ENCODE measurements around the gene PTRH2.
A peak's percentile ranks its signal among the peaks of the same experiment; 100 is the strongest.
"Not testable (repeated sequence)": the region's sequence is repeated elsewhere in the genome, so short reads cannot be mapped to it uniquely, and the experiment has no call there.

PTRH2 gene

DNA sequence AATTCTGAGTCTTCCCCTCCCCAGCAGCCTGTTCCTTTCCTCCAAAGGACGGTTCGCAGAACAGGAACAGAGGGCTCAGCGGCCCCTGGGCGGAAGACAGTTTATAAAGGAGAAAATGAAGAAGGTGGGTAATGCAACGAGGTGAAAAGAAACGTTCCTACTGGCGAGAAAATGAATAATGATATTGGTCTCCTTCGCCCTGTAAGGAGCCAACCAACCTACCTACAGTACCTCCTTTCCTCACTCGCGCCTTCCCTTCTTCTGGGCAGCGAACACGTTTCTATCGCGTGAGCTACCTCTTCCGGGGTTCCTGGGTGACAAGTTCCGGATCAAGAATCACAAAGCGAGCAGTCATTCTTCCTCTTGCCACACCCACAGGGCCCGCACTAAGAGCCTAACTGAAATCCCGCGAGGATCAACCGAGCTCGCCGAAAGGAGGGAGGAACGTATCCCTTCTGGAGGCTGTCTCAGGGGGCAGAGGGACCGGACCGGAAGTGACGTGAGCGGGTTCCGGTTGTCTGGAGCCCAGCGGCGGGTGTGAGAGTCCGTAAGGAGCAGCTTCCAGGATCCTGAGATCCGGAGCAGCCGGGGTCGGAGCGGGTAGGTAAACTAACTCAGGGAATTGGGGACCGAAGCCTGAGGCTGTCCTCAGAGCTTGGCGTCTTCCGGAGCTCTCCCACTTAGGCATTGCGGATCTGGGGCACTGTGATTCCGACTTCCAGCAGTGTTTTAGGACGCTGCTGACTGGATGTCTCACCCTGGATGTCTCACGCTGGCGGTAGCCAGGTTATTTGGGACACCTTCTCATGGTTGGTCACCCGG lies at the start of gene PTRH2, which contains the start of gene VMP1:
PTRH2 (minus strand) TSS at position 282 of the 822 bp plus-strand sequence. CDS start 9,452 bp downstream, outside the sequence.
VMP1 (plus strand) TSS at position 506 of the 822 bp plus-strand sequence. CDS start 23,793 bp downstream, outside the sequence.
- peak; percentile 93 to 94 for DNase-seq

DNA sequence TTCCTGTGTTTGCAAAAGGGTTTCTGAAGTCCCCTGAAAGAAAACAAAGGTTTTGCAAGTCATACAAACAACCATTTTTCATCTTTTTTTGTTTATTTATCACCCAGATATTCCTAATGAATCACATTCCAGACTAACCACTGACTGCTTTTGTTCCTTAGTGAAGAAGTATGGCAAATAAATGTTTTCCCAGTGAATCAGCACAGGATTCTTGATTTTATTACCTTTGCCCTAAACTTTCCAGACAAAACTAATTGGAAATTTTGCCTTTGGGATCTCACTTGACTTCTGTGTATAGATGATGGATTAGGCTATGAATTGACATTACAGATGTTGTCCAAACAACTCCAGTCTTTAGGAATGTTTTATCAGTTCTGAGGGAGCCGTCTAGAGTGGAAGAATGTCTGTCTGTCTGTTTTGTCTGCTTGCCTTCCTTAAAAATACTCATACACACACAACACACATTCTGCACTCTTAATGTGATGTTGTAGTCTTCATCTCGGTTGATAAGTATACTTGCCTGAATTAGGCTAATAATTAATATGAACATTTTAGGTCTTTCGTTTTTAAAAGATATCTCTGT lies 49.1 kb upstream of the PTRH2 start:
- no peak for DNase-seq

- DNase-seq = not testable (repeated sequence)
Measured at GRCh38 chr17:59755069-59755468, 47.8 kb upstream of the PTRH2 start.

DNA sequence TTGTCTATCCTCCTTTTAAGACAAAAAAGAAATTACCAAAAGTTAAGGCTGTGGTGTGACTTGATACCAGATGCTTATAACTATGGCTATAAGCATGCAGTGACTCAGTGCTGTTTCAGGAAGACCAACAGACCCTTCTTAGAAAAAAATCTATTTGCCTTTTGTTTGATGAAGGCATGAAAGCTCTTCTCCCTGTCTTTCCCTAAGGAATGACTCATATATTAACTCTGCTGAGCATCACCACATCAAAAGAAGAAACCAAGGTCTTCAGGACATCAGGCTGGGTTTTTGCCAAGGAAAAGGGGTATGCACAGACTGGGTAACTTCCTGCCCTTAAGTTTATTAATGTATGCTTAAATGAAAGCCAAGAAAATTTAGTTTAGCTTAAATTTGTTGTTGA lies 47.3 kb upstream of the PTRH2 start:
- no peak for DNase-seq

DNA sequence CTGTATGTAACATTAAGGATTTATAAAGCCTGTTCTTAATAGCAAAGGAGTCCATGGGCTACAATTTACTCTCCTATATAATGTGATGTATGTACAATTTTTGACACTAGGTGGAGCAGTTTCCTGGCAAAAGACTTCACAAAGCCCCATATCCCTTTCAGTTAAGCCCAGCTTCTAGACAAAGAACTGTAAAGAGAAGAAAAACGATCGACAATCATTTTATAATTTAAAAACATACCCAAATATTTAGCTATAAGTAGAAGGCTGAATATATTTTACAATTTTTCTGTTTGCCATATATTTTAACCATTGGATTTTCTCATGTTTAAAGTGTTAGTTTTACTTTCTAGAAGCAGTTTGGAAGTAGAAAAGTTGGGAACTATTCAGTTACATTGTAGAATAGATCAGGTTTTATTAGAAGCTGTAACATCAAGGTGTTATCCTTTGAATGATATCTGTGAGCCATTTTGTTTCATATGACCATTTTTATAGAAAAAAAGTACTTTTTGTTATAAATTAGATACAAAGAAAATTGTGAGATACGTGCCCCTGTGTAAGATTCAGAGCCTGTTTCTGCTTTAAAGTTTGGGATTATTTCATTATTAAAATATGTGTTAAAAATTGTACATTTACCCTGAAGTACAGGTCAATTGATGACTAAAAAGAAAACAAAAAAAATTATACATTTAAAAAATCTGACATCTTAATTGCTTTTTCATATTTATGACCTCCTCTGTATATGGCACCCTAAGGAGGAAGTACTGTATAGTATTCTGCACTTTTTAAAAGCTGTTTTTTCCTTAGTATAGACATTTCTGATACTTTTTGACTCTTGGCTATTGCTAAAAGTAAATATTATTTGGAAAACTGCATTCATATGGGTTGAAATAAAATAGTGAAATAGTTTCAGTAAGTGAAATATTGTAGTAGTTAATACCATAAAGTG lies 46.6 kb upstream of the PTRH2 start:
- DNase-seq = peak; percentile 7 to 27

GRCh38 chr17:59752922-59753321 lies 45.7 kb upstream of the PTRH2 start:
- DNase-seq = no peak

DNA sequence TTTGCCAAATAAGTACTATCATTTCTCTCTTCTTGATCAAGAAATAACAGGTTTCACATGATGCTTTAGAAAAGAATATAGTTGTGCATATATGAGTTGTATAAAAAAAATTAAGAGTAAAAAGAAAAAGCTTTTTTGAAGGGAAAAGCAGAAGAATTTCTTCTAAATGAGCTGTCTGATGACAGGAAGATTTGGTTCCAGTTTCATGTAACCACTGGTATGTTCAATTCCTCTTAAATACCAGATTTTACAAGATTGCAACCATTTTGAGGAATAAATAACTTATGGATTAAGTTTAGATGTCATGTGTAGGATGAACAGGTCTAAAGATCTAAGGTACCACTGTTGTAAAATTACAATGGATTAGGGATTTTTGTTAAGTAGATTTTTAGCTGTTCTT lies 45.2 kb upstream of the PTRH2 start:
- no peak for DNase-seq

- no peak for DNase-seq
Measured at GRCh38 chr17:59751955-59752413, 44.8 kb upstream of the PTRH2 start.

DNA sequence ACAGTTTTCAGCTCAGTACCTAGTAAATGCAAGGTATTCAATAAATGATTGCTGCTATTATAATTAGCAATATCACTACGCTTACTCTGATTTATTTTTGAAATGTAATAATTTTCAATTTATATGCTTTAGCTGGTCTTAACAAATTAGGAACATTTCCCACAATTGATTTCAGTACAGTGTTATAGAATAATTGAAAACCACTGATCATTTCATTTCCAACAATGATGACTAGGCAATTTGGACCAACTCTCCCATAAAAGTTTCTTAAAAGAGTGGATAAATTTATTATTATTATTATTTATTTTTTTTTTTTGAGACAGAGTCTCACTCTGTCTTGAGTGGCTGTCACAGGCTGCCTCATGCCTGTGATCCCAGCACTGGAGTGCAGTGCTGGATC lies 41.4 kb upstream of the PTRH2 start:
- no peak for DNase-seq

DNA sequence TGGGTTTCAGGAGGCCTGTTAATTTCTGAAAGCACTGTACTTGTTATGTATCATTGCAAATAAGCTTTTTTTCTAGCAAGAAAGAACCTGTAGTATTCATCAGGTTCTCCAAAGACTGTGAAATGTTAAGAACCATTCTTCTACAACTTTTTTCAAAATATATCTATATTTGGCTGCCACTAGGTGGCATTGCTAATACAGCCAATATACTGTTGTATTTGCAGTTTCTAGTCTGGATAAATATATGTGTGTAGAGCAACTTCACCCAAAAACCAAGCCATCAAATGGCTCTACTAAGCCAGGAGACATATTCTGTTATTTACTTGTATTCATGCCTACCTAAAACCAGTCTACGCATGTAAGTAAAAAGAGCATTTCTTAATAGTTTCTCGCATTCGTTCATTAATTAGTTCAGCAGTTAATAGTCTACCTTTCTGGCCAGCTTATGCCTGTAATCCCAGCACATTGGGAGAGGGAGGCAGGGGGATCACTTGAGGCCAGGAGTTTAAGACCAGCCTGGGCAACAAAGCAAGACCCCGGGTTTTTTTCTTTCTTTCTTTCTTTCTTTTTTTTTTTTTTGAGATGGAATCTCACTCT lies 39.7 kb upstream of the PTRH2 start:
- no peak for DNase-seq

DNA sequence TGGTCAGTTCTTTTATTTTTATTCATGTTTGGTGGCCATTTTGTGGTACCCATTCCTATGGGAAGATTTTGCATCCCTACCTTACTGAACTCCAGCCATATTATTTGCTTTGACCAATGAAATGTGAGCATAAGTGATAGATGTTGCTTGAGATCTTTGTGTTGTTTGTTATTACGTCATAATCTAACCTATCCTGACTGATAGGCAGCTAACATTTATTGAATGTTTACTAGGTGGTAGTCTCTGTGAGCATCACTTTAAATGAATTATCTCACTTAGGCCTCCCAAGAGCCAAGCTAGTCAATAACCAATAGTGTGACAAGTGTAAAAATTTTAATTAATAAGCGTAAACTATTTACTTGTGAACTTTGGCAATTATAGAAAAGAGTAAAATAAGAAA lies 37.8 kb upstream of the PTRH2 start:
- DNase-seq = no peak

DNA sequence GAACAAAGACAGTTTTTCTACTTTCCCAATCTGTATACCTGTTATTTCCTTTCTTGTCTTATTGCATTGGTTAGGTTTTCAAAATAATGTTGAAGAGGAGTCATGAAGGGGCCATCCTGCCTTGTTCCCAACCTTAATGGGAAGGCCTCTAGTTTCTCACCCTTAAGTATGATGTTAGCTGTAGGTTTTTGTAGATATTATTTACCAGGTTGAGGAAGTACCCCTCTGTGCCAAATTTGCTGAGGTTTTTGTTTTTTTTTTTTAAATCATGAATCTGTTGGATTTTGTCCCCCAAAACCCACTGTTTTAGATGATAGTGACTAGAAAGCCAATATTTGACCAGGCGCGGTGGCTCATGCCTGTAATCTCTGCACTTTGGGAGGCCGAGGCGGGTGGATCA lies 36.6 kb upstream of the PTRH2 start:
- no peak for DNase-seq

GRCh38 chr17:59737324-59737723 lies 30.1 kb upstream of the PTRH2 start:
- no peak for DNase-seq

GRCh38 chr17:59734226-59734625 lies 27.0 kb upstream of the PTRH2 start:
- no peak for DNase-seq

DNA sequence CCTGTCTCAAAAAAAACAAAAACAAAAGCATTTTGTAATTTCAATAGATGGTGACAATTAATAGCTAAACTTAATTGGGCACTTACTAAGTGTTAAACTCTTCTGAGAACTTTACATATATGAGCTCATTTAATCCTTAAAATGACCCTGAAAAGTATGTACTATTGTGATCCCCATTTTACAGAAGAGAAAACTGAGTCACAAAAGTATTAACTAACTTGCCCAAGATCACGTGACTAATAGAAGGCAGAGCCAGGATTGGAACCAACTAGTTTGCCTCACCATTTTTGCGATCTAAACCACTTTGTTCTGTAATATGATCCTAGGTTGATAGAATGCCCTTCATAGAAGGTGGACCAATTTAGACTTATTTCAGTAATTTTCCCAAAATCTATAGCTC lies 26.5 kb upstream of the PTRH2 start:
- DNase-seq = no peak

- DNase-seq = no peak
Measured at GRCh38 chr17:59730268-59730834, 23.1 kb upstream of the PTRH2 start.

- DNase-seq = no peak
Measured at GRCh38 chr17:59727817-59728533, 20.7 kb upstream of the PTRH2 start.

DNA sequence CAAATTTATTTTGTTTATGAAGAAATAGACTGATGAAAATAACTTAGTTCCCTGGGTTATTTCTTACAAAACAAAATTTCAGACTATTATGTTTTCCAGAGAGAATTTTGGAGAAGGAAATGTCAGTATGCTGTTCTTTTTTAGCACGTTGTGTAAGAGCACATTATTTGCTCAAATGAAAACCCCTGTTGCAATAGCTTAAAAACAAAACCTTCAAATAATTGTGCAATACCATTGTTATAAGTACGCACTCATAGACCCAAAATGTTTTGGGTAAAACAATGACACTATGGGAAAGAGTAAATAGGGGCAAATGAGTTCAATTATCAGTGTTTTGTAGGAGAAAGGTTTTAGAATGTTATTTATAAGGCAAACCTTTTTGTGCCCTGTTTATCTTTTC lies 18.5 kb upstream of the PTRH2 start:
- DNase-seq = no peak

DNA sequence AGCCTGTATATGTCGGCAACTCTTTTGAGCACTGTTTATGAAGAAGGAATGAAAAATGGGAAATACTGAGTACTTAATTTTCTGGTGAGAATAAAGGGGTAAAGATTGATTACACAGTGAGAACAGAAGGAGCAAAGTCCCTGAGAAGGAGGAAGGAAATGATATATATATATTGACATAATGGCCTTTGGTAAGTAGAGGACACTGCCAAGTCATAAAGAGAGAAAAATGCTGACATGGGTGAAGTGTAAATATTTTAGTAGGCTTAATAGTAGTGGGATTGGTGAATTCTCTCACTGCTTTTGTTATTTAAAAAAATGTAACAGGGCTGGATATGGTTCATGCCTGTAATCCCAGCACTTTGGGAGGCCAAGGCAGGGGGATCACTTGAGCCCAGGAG lies 16.4 kb upstream of the PTRH2 start:
- DNase-seq = no peak

- DNase-seq = no peak
Measured at GRCh38 chr17:59723041-59723440, 15.8 kb upstream of the PTRH2 start.

- no peak for DNase-seq
Measured at GRCh38 chr17:59722623-59723022, 15.4 kb upstream of the PTRH2 start.

DNA sequence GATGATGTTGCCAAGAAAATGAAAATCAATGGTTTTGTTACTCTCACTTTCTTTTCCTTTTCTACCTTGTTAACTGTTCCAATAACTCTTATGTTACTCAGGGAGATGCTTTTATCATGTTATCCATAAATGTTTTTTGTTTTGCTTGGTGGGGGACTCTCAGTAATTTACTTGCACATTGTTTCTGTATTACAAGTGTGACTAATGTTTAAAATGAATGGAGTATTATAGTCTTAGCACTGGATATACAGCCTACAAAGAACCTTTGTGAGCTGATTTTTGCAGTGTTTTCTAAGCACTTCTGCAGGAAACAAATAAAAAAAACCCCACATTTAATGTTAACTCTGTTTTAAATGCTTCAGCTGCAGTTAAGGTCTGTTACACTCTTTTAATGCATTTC lies 12.3 kb upstream of the PTRH2 start:
- DNase-seq = no peak
